ENCODE results near the gene GRIN3A.

The GRIN3A gene

DNA sequence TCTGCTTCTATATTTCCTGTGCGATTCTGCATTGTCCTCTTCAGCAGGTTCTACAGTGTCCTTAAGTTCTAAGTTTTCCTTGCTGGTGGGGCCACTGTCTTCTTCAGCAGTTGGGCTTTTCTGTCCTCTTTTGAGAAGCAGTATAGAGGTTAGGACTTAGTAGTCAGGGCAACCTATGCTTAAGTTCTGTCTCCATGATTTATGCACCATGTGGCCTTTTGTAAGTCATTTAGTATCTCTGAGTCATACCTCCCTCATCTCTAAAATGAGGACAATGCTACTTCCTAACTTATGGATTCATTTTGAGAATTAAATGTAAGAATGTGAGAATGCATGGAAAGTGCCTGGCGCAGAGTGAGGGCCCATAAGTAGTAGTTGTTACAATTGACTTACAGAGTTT is 46.8 kb downstream of the GRIN3A start:
- ChIA-PET POLR2A (no interaction called here), CTCF (interaction anchor here (1.4 to 1.6 kb wide), 2 partner anchors 13 to 18 kb away, joined by 3 read pairs; no protein-coding TSS in a partner anchor)
- no peak for DNase-seq (ENCODE audit: extremely low spot score)
- TF ChIP-seq, protein P1, sequence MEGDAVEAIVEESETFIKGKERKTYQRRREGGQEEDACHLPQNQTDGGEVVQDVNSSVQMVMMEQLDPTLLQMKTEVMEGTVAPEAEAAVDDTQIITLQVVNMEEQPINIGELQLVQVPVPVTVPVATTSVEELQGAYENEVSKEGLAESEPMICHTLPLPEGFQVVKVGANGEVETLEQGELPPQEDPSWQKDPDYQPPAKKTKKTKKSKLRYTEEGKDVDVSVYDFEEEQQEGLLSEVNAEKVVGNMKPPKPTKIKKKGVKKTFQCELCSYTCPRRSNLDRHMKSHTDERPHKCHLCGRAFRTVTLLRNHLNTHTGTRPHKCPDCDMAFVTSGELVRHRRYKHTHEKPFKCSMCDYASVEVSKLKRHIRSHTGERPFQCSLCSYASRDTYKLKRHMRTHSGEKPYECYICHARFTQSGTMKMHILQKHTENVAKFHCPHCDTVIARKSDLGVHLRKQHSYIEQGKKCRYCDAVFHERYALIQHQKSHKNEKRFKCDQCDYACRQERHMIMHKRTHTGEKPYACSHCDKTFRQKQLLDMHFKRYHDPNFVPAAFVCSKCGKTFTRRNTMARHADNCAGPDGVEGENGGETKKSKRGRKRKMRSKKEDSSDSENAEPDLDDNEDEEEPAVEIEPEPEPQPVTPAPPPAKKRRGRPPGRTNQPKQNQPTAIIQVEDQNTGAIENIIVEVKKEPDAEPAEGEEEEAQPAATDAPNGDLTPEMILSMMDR (IDR thresholded peaks at IDR 0.05; ENCODE audit: control extremely low read depth, extremely low read depth, low read depth, missing control alignments) = no peak

DNA sequence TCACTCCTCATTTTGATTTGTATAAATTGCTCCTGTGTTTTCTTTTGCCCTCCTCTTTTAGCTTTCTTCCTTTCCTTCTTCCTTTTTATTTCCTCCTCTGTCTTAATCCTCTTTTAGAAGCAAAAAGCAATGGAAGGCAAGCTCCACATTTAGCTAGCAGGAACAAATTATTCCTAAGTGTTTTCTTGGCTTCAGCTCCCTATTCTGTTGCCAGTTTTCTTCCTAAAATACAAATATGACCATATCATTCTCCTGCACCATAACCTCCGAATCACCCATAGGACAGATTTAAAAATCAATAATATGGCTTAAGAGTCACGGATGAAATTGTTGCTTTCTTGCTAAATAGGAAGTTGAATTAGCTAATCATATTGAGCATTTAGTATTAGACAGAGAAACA is 49.4 kb downstream of the GRIN3A start:
- DNase-seq (ENCODE audit: extremely low spot score) = no peak
- ChIA-PET CTCF (interaction anchor here (1.2 to 2.1 kb wide), 3 partner anchors 10 to 14 kb away, joined by 3 to 6 read pairs (median 5); no protein-coding TSS in a partner anchor), POLR2A (no interaction called here)
- TF ChIP-seq, protein P1 (IDR thresholded peaks at IDR 0.05; ENCODE audit: control extremely low read depth, extremely low read depth, low read depth, missing control alignments) = no peak

DNA sequence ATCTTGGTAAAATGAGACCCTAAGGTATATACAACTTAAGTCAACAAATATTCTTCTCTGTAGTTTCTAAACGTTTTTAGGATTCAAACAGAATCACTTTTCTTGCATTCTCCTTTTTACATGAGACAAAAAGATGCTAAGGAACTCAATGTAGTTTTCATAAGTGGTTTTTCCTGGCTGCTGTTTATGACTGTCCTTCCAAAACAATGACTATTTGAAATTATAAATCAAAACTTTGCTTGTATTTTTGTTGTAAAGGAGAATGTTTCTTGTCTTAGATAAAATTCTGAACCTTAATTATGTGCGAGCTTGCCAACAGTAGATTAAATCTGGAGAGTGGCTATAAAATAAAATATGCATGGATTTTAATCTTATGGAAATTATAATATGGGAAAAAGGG is 53.8 kb downstream of the GRIN3A start:
- POLR2A ChIA-PET = no interaction called here
- CTCF ChIA-PET = no interaction called here
- DNase-seq (ENCODE audit: extremely low spot score) = no peak
- TF ChIP-seq, protein P1 (IDR thresholded peaks at IDR 0.05; ENCODE audit: control extremely low read depth, extremely low read depth, low read depth, missing control alignments) = no peak

DNA sequence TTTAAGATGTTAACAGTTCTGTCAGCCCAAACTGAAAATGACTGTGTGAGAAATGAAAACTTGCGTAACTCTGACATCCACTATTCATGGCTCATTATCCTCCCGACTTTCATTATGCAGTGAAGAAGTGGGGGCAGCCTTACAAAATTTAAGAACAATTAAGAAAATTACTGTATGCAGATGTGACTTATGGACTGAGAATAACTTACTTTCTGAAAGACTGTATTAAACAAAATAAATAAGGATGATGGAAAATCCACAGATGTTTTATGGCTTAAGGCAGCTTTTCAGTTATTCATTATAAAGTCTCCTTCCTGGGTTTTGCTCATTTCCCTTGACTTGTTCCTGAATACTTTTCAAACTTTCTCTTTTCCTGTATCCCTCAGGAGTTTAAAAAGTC is 55.2 kb downstream of the GRIN3A start:
- CTCF ChIA-PET = no interaction called here
- no peak for DNase-seq (ENCODE audit: extremely low spot score)
- POLR2A ChIA-PET = no interaction called here
- TF ChIP-seq, protein P1 (IDR thresholded peaks at IDR 0.05; ENCODE audit: control extremely low read depth, extremely low read depth, low read depth, missing control alignments) = no peak

DNA sequence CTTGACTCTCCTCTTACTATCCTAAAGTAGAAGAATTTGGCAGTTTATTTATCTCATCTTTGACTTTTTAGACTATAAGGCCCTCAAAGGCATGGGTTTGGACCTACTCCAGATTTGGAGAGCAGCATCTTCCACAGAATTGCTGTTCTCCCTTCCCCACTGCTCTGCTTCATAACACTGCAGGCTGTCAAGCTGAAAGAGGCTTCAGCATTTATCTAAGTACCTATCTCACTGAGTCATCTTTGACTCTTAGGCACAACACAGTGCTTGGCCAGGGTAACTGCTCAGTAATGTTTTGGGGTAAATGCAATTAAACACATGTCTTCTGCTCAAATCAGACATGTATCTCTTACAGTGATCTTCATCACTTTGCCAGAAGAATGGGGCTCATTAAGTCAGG is 60.6 kb downstream of the GRIN3A start:
- DNase-seq (ENCODE audit: extremely low spot score) = no peak
- ChIA-PET POLR2A (no interaction called here), CTCF (interaction anchor here (1.5 kb wide), 1 partner anchor 11 kb away, joined by 6 read pairs; no protein-coding TSS in a partner anchor)

DNA sequence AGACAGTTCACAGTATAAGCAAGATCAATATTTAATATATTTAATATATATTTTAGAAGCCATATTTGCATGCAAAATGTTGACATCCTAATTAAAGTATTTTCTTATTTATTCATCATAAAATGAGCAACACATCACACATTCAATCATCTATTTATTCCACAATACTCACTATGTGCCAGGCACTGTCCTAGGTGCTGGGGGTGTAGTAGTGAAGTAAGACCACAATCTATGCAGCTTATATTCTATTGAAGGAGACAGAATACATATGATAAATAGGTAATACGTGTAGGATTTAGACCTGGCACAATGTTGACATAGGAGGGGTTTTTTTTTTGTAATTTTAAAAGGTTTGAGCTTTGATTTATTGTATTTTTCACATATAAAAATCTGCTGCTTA is 63.1 kb downstream of the GRIN3A start:
- no peak for DNase-seq (ENCODE audit: extremely low spot score)
- TF ChIP-seq, protein P1 (IDR thresholded peaks at IDR 0.05; ENCODE audit: control extremely low read depth, extremely low read depth, low read depth, missing control alignments) = no peak
- ChIA-PET POLR2A (no interaction called here), CTCF (no interaction called here)

More for the DNA sequence above, 60.6 kb downstream of the GRIN3A start:
- TF ChIP-seq, protein P1 (IDR thresholded peaks at IDR 0.05; ENCODE audit: control extremely low read depth, extremely low read depth, low read depth, missing control alignments) = no peak

DNA sequence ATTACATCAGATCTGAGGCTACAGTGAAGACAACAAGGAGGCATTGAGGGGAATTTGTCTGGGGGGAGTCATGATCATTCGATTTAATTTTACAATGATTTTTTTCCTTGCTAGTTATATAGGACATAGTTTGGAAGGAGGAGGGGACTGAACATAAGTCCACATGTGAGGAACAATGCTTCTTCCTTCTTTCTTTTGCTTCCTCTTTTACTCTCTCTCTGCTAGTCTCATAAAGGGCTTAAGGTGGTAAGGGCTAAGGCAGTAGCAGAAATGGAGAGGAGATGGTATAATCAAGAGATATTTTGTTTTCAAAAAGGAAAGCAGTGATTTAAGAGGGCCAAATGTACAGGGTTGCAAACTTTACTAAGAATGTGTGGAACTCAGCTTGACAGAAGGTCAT is 64.3 kb downstream of the GRIN3A start:
- ChIA-PET POLR2A (no interaction called here), CTCF (interaction anchor here (1.2 kb wide), 2 partner anchors 18 to 29 kb away, joined by 3 read pairs; no protein-coding TSS in a partner anchor)
- no peak for DNase-seq (ENCODE audit: extremely low spot score)
- TF ChIP-seq, protein P1 (IDR thresholded peaks at IDR 0.05; ENCODE audit: control extremely low read depth, extremely low read depth, low read depth, missing control alignments) = no peak

All from GM10248 (cell line).